Bone marrow (tissue), 2 donors: ENCODE results near the gene IGF1R.

Experiments used
- DNase-seq, 2 donors: peaks; one replicate each; lab custom pipeline; 2025; lab: John Stamatoyannopoulos, UW

Gene IGF1R

GRCh38 chr15:98827217-98827616 lies 178.9 kb downstream of the IGF1R start:
- DNase-seq, result no peak

- DNase-seq, result no peak
These were observed 181.8 kb downstream of the IGF1R start for GRCh38 chr15:98830034-98830634.

GRCh38 chr15:98834976-98835375 lies 186.6 kb downstream of the IGF1R start:
- no peak for DNase-seq

DNA sequence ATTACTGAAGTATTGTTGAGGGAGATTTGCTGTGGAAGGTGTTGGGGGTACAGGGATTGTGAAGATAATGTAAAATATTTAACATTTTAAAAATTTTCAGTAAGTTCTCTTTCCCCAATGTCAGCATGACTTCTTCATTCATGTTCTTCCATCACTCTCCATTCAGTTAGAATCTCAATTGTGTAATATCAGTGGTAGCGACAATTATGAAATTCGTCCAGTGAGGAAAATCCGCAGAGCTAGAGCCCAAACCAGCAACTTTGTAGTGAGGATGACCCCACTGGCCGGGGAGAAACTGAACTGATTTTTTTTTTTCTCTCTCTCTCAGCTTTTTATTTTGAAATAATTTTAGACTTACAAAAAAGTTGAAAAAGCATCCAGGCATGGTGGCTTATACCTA lies 187.5 kb downstream of the IGF1R start:
- no peak for DNase-seq

GRCh38 chr15:98838387-98839259 lies 190.3 kb downstream of the IGF1R start:
- no peak for DNase-seq

DNA sequence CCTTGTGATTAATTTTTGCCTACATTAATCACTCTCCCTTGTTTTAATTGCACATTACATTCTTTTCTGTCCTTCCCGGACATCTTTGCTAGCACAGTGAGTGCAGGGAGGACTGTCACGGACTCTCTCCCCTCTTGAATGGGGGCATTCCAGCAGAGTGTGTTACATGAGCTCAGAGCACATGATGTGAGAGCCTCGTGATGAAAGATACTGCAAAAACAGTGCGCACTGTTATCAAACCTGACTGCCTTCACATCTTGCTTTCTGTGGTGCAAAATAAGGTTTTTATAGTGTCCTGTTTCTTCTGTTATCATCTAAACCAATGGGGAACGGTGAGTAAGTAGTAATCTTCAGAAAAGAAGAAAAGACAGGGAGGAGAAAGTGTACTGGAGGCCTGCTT lies 191.7 kb downstream of the IGF1R start:
- DNase-seq, result no peak

- DNase-seq, result no peak
These were observed 193.2 kb downstream of the IGF1R start for GRCh38 chr15:98841419-98841970.

GRCh38 chr15:98842192-98842972 lies 194.0 kb downstream of the IGF1R start:
- no peak for DNase-seq

- DNase-seq, result no peak
These were observed 194.6 kb downstream of the IGF1R start for GRCh38 chr15:98842973-98843285.

DNA sequence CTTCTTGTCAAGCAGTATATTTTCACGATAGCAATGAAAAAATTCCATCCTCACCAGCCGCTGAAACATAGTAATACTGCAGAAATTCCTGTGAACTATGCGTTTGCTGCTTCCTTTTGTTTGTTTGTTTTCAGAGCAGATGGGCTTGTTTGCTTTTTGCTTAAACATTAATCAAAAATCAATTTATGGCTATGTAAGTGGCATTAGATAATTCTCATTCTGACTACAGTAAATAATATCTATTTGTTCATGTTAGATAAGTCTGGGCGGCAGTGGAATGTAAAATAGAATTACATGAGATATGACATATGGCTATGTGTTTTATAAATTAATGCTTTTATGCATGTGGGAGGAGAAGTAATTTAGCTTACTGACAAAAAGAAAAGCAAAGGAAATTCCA lies 195.5 kb downstream of the IGF1R start:
- no peak for DNase-seq

DNA sequence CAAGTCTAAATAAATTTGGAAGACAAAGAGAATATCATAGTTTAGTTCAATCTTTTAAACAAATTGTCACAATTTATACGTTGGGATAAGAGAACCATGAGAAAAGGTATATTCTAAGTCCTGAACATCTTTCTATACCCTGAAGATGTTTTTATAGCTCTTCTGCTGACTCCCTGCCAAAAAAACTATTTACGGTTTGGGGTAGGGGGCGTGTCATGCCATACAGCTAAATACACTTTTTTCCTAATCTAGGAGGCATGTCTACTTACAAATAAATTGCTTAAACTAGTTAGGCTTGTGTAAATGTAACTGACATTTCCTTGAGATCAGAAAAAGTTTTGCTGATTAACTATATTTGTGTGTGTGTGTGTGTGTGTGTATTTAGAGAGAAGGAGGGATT lies 195.9 kb downstream of the IGF1R start:
- no peak for DNase-seq

DNA sequence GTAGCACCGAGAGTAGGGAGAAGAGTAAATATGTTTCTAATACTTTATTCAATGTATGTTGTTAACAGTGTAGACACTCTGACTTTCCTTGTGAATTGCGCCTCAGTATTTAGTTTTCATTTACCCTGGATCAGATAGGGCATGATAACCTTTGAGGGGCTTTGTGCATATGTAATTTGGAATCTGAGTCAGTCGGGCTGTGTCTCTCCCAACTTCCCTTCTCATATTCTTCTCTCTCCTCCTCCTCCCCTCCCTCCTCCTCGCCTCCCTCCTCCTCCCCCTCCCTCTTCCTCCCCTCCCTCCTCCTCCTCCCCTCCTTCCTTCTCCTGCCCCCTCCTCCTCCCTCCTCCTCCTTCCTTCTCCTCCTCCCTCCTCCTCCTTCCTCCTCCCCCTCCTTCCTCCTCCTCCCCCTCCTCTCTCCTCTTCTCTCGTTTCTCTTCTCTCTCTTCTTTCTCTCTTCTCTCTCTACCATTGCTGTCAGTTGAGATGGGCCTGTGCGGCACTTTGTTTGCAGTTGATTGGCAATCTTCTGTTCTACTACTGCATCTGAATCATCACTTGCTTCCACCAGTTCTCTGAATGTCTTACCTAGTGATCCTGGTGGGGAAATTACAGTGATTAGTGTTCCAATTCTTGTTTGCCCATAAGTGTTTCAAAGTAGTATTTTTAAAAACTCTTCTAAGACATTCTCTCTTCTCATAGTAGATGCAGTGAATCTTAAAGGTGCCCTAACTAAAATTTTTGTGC lies 197.0 kb downstream of the IGF1R start:
- no peak for DNase-seq

DNA sequence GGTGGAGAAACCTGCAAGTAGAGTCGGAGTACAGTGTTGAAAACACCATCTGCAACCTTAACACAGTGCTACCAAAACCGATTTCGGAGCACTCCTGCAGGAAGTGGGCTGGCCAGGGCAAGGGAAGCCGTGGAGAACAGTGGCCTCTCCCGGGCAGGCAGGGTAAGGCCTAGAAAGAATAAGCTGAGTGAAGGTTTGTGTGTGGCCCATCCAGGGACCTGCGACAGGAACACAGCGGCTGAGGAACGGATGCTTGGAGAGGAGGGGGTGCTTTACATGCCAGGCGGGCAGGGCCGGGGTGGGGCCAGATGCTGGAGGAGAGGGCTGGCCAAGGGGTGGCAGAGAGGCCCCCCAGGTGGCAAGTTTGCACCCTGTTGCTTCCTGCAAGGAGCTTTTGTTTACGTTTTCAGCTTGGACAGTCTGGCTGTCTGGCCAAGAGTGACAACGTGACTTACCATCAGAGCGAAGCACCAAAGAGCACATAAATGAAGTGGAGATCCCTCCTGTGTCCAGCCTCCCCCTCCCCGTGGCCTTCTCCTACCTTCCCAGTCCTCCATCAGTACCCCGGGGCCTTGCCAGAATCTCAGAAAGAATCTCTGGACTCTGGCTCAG lies 202.7 kb downstream of the IGF1R start:
- DNase-seq, result peak in 1 of 2 donors; percentile 24

- DNase-seq, result peak in 1 of 2 donors; percentile 22
These were observed 204.8 kb downstream of the IGF1R start for GRCh38 chr15:98853161-98853560.

DNA sequence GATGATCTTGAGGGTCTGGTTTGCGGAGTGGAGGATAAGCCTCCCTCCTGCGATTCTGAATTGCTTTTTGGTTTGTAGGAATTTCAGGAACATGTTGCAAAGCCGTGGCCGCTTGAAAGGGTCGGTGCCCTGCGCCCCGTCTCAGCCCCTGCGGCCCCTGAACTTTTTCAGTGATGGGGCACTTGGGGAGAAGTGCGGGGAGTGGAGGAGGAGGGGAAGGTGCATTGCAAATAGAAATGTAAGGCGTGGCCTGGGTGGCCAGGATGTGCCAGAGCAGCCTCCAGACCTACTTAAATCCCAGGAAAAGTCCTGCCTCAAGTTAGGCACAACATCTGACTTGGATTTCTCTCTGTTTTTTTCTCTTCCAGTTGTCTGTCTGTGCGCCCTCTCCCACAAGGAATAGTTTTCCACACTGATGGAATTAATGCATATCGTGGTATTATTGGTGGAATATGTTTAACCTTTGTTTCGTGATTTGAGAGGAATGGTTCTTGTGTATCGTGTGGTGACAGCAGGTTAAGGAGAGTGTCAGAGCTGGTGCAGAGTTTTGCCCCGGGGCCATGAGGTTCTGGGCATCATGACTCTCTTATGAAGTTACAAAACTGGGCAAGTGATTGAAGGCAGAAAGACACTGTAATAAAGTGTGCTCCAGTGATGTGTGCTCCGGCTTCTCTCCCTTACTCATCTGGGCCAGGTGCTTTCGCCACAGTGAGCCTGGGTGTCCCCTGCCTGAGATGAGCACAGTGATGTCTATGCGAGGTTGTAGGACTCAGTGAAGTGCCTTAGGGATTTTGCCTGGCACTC lies 205.5 kb downstream of the IGF1R start:
- no peak for DNase-seq

DNA sequence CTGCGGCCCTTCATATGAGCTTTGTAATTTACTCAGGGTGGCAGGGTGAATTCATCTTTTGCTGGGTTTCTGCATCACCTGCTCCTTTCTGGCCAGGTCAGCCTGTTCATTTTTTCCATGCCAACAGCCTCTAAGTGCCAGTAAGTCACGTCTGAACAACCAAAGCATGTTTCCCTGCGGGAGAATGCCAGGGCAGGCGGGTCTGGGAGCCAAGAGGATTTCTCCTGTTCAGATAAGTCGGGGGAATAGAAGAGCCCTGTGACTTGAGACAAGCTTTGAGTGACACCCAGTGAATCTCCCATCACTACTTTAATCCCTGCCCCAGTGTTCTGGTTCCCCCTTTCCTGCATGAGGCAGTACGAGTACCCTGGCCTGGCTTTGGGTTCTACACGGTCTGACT lies 206.2 kb downstream of the IGF1R start:
- no peak for DNase-seq

DNA sequence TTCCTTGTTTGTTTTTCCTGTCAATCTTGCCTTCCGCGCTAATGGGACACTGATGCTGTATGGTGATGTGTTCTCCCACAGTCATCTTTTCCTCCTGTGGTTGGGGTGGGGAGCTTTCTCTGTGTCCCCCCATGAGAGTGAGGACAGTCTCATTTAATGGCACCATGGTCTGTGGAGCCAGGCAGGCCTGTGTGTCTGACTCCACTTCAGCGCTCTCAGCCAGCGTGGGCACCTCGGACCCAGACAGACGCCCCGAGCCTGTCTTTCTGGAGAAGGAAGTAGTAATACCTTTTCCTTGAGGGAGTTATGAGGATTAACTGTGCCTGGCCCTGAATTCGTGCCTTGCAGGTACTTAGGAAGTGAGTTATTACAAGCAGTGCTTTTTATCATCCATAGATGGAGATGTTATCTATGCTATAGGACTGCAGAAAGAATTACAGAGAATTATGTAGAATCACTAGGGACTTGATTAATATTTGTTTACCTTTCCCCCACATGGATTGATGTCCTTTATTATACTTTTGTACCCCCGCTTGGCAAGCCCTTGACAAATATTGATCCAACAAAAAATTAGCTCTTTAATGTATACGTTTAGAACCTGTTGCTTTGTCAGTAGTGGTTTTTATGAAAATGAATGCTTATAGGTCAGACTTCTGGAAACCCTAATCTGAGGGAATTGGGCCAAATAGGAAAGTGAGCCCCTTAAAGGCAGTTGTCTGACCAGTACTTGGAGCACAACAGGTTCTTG lies 206.9 kb downstream of the IGF1R start:
- DNase-seq, result no peak

GRCh38 chr15:98855815-98856531 lies 207.6 kb downstream of the IGF1R start:
- no peak for DNase-seq

DNA sequence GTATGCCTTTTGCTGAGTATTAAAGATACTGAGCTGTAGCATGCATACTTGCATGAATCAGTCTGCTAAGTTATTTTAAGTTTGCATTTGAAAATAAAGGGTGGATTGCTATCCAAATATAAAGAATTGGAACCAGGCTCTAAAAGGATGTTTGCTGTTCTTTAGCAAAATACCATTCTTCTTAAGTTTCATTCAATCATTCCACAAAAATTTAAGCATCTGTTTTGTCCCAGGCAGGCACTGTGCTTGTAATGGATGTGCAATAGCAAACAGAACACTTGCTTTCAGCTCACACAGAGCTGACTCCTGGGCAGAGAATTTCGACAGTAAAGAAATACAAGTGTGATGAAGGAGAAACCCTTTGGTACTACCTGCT lies 208.2 kb downstream of the IGF1R start:
- DNase-seq, result no peak
